Stimulated activated naive CD4-positive, alpha-beta T cell treated with Interleukin-2 at 50 U/mL for 16 hours (primary cell): ENCODE measurements around the gene SLC7A14.
"Not testable (repeated sequence)": the region's sequence is repeated elsewhere in the genome, so short reads cannot be mapped to it uniquely, and the experiment has no call there.

Experiments used
- DNase-seq: peaks from one replicate; lab custom pipeline; 2025; lab: John Stamatoyannopoulos, UW

The SLC7A14 gene

GRCh38 chr3:170593634-170594033, 7.8 kb upstream of the SLC7A14 start:
- no peak for DNase-seq

- DNase-seq: no peak
Measured at GRCh38 chr3:170589113-170589512, 3.2 kb upstream of the SLC7A14 start.

GRCh38 chr3:170585008-170585936, 603 bp downstream of the SLC7A14 start:
- no peak for DNase-seq

GRCh38 chr3:170584585-170585007, 1.3 kb downstream of the SLC7A14 start:
- peak; percentile 23 for DNase-seq

DNA sequence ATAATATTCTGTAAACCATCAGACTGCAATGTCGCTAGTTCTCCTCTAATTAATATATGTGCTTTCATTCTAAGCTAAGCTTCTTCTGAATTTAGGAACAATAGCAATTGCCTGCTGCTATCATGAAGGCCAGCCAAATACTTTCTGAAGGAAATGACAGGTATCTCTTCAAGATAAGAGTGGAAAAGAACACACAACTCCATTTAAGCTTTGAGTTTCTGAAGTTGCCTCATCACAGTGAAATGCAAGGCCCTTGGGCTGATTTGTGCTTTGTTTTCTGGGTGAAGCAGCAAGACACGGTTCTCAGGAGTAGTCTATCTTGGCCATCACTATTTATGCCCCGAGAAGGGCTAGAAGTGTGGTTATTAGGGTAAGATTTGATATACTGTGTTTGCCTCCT, 6.2 kb downstream of the SLC7A14 start:
- no peak for DNase-seq

GRCh38 chr3:170572665-170573253, 13.1 kb downstream of the SLC7A14 start:
- DNase-seq: no peak

DNA sequence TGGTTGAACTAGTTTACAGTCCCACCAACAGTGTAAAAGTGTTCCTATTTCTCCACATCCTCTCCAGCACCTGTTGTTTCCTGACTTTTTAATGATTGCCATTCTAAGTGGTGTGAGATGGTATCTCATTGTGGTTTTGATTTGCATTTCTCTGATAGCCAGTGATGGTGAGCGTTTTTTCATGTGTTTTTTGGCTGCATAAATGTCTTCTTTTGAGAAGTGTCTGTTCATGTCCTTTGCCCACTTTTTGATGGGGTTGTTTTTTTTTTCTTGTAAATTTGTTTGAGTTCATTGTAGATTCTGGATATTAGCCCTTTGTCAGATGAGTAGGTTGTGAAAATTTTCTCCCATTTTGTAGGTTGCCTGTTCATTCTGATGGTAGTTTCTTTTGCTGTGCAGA, 18.3 kb downstream of the SLC7A14 start:
- DNase-seq: not testable (repeated sequence)

- DNase-seq: no peak
Measured at GRCh38 chr3:170566413-170566812, 19.5 kb downstream of the SLC7A14 start.

DNA sequence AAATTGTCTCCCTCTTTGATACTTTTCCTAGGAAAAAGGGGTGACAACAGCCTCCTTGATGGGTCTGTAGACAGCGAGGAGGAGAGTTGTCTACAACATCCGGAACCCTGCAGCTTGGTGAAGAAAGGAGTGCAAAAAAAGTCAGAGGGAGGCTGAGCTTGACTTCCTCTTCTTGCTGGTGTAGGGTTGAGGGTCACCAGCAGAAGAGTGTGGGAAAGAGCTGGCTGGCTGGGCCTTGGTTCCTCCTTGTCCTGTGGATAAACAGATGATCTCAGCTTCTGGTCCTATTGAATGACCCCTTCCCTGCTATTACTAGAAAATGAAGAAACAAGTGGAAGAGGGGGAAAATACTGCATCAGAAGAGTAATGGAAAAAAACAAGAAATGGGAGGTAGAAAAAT, 20.4 kb downstream of the SLC7A14 start:
- DNase-seq: no peak

- DNase-seq: no peak
Measured at GRCh38 chr3:170564664-170565063, 21.2 kb downstream of the SLC7A14 start.

DNA sequence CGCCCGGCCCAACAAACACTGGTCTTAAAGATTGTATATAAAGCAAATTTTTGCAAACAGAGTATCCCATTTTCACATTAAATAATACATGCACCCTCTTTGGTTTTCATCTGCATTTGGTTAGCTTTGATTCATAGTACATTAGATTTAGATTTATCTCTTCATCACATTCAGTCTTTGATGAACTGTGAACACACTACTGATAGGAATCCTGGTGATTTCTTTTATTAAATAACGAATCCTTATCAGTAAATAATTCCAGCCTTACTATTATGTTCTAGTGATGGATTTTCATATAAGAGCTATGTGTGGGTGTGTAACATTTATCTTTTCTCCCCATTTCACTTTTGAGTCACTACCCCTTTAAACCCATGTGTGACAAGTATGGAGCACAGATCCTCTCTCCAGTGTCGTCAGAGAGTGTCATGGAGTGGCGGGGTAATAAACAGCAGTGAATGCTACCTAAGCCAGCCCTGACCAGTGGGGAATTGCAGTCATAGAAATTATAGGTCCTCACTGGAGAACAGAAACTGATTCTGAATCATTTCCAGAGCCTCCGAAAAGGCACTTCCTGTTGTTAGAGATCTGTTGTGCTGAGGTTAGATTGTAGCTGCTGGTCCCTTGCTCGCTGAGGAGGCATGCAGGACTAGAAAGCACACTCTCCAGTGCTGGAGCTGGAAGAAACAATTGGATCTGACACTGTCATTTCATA, 22.0 kb downstream of the SLC7A14 start:
- no peak for DNase-seq

DNA sequence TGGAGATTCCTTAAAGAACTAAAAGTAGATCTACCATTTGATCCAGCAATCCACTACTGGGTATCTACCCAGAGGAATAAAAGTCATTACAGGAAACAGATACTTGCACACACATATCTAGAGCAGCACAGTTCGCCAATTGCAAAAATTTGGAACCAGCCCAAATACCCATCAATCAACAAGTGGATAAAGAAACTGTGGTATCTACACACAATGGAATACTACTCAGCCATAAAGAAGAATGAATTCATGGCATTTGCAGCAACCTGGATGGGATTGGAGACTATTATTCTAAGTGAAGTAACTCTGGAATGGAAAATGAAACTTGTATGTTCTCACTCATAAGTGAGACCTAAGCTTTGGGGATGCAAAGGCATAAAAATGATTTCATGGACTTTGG, 23.8 kb downstream of the SLC7A14 start:
- no peak for DNase-seq

GRCh38 chr3:170560717-170561382, 25.0 kb downstream of the SLC7A14 start:
- DNase-seq: no peak

GRCh38 chr3:170560296-170560695, 25.6 kb downstream of the SLC7A14 start:
- no peak for DNase-seq

DNA sequence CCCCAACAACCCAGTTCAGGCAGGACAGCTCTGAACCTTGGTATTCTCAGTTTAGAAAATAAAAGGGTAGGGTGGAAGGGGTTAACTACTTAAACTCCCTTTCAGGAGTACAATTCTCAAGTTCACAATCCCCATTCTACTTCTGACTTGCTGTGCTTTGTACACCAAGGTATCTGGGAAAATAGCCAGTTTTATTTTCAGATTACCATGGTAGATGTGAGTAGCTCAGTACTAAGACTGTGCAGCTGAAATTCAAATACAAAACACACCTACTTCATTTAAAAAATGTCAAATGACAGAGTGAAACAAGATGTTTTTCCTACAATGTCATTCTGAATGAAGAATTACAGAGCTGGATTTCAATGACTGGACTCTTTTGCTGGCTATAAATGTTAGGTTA, 27.4 kb downstream of the SLC7A14 start:
- no peak for DNase-seq

- DNase-seq: no peak
Measured at GRCh38 chr3:170555329-170555728, 30.5 kb downstream of the SLC7A14 start.

DNA sequence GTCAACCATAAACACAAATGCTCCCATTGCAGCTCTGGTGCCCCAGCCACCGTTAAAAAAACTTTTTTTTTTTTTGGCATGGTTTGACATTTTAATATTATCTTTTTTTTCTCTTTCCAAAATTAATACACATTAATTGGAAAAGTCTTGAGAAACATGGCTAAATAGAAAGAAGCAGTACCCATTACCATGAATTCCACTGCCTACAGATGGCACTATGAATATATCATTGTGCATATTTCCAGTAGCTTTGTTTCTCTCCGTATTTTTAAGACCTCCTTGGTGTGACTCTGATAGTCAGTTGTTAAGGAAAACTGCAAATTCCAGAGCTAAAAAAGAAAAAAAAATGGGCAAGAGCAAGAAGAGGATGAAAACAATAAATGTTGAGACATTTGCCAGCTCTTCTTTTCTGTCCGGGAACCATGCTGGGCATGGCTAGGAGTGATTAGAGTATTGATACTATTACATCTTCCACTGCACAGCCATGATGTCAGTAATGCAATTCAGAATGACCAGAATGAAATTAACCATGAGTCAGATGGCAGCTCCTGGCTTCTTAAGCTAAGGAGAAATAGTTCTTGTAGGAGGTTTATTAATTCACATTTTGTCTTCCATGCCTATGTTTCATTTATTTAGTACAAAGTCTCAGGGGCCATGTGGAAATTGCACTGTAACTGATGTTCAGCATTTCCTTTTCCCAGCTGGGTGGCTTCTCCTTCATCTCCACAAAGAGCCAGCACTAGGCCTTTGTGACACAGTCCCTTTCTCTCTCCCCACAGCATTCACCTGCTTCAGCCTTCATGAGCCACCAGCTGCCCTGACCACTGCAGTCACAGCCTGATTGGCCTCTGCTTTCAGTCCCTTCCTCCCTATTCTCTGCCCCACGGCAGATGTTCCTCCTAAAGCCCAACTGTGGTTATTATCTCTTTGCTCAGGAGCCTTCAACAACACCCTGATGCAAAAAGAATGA, 31.8 kb downstream of the SLC7A14 start:
- DNase-seq: no peak

DNA sequence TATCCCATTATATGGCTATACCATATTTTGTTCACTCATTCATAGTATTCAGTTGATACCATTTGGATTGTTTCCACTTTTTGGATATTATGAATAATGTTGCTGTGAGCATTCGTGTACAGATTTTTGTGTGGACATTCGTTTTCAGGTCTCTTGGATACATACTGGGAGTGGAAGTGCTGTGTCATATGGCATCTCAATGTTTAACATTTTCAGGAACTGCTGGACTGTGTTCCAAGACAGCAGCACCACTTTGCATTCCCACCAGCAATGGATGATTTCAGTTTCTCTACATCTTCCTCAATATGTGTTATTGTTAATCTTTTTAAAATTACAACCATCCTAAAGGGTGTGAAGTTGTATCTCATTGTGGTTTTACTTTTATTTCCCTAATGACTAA, 34.6 kb downstream of the SLC7A14 start:
- DNase-seq: no peak

DNA sequence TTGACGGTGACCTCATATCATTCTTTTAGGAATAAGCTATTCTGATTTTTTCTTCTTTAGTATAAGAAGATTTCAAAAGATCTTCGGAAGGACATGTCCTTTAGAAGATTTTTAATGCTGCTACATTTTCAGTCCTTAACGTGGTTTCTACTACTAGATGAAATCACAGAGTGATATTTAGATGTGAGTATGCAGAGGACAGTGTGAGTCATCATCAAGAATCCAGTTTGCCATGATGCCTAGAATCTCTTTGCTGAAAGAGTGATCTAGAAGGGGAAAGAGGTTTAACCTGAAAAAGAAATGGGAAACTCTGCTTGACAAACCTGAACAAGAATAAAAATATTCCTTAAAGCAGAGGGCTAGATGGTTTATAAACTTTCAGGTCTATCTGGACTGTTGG, 43.2 kb downstream of the SLC7A14 start:
- no peak for DNase-seq

- DNase-seq: no peak
Measured at GRCh38 chr3:170539897-170540296, 46.0 kb downstream of the SLC7A14 start.

DNA sequence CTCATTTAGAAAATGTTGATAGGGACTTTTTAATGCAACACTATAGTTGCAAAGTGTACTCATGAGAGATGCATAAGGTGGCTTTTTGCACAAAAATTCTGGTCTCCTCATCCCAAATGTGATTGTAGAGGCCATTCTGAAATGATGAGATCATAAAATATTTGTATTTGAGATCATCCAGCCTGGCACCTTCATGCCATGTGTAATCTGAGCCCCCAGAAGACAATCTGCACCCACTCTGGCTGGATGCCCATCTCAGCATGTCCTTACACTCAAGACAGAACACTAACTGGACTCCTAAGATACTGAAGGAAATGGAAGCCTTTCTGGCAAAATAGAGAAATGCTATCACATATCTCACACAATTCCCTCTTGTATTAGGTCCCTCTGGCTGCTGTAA, 49.2 kb downstream of the SLC7A14 start:
- no peak for DNase-seq
